Posterior cingulate gyrus (tissue), 11 donors: ENCODE measurements around the gene SP2.

ENCODE experiments used
- DNase-seq, 10 donors: peaks; one replicate each; pipeline versions ENCODE4 v3.0.0 to v3.0.0-alpha.2; 2020 to 2021; ENCODE audit warnings: mixed read lengths in 3 of 10
- intact Hi-C: fragments of 100-400 bp; cut with DNase I; formaldehyde crosslinking; loops from one replicate; pipeline ENCODE4 v1.15.1; 2023

SP2 gene

DNA sequence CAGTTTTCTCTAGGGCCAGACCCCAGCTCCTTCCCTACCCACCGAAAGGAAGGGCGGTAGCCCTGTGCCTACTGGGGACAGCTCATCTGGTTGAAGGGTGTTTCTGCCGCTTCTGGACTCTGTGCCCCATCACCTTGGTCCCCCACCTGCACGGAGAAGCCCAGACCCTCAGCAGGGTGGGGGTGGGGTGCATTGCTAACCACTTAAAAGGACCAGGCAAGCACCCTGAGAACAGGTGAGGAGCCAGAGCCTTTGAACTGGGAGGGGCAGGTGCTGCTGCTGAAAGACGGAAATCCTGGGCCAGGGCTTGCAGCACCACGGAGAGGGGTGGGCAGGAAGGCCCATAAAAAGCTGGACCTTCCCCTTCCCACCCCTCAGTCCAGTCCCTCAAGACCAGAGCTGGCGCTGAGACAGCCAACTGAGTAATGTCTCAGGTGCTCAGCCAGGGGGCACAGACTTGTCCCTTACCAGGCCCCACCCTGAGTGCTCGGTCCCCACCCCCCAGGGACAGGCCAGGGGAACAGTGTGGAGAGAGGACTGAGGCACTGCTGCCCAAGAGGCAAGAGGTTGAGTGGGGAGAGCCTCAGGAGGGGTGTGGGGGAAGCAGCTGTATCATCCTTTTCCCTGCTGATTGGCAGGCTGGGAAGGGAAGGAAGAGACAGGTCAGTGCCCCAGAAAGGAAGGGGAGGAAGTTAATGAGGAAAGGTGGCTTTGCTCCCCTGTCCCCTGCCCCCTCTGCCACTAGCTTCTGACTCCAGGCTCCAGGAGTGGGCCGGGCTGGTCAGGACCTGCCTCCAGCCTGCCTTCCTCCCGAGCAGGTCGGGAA, 10.9 kb upstream of the SP2 start:
- intact Hi-C loops: no loop called here
- peak in 1 of 10 donors; percentile 56 for DNase-seq

DNA sequence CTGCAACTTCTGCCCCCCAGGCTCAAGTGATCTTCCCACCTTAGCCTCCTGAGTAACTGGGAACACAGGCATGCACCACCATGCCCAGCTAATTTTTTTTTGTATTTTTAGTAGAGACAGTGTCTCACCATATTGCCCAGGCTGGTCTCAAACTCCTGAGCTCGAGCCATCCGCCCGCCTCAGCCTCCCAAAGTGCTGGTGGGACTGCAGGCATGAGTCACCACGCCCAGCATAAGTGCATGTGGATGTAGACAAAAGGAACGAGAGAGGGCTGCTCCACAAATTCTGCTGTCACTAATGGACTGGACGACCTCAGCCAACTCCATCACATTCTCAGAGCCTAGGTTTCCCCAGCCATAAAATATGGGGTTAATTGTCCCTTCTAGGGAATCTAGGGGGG, 7.7 kb upstream of the SP2 start:
- intact Hi-C loops: no loop called here
- DNase-seq: peak in 1 of 10 donors; percentile 45

DNA sequence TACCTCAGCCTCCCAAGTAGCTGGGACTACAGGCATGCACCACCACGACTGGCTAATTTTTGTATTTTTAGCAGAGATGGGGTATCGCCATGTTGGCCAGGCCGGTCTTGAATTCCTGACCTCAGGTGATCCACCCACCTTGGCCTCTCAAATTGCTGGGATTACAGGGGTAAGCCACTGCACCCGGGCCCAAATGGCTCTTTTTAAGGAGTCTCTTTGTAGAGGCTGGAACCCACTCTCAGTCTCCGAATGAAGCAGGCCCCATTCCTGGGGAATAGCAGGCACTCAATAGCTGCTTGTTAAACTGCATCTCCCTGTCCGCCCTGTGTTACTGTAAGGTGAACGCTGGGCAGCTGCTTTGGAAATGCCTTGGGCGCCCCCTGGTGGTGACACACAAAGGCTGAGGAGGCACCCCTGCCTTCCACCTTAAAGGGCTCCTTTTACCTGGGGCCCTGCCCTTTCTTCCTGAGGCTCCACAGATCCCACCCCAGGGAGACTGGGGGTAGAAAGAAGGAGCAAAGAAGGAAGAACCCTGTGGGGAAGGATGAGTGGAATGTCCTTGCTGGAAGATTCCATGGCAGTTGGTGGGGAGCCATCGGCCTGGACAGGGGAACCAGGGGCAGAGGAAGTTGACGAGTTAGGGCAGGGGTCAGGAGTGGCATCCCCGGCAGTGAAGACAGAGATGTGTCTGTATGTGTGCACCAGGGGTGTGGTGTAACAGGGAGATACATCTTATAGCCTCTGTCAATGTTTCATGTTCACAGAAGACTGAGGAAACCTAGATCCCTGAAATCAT, 6.1 kb upstream of the SP2 start:
- DNase-seq: peak; percentile 72 to 97 (median 90)
- intact Hi-C loops: loop anchor here (1.0 kb wide), 1 partner anchor 49 kb away; the partner anchor contains the start of gene SCRN2

DNA sequence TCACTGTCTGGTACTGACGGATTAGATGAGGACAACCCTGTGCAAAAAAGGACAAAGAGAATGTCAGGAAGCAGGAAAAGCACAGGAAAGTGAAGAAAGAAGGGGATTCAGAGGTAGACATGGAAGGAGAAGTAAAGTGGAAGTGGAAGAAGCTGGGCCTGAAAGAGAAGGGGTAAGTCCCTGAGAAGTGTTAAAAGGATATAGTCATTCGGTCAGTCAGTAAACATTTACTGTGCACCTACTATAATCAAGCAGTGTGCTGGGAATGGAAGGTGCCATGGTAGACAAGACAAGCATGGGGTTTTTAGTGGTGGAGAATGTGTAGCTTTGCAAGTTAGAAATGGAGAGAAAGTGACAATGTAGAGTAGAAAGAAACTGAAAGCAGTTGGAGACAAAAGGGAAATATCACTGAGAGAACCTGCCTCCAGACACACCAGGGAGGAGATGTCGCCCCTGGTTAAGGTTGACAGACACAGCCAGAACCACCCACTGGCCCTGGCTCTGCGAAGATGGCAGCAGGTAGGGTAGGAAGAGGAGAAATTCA, 4.4 kb upstream of the SP2 start:
- intact Hi-C loops: no loop called here
- DNase-seq: peak in 1 of 10 donors; percentile 10

DNA sequence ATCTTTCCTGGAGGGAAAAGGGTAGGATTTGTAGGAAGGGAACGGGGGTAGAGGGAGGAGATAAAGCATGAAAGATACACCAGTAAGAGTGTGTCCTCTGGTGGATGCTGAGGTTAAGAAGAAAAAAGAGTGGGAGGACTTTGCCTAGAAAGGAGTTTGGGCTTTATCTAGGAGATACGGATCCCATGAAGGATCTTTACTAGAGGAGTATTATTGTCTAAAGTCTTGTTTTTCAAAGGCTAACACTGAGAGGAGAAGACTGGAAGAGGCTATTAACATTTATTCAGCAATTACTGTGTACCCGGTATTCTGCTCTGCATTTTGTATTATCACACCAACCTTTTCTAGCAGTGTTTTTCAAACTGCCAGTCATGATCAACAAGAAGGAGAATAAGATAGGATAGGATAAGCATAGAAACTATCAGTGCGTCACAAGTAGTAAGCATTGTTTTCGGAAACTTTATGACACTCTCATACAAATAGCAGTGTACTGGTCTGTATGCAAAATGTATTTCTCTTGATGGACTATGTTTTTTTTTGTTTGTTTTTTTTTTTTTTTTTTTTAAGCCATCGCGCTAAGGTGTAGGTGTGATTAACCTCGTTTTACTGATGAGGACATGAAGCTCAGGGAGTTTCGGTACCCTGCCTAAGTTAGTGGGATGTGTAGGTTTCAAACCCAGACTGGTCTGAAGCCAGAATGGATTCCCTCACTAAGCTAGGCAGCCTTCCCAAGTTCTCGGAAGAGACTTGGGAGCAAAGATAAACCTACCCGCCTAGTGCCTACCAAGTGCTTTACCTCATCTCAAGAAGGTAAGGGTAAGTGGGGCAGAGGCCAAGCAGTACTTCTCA, 1.3 kb upstream of the SP2 start:
- DNase-seq: no peak
- intact Hi-C loops: loop anchor here (5.0 kb wide), 1 partner anchor 48 kb away; the partner anchor contains the start of gene PNPO

DNA sequence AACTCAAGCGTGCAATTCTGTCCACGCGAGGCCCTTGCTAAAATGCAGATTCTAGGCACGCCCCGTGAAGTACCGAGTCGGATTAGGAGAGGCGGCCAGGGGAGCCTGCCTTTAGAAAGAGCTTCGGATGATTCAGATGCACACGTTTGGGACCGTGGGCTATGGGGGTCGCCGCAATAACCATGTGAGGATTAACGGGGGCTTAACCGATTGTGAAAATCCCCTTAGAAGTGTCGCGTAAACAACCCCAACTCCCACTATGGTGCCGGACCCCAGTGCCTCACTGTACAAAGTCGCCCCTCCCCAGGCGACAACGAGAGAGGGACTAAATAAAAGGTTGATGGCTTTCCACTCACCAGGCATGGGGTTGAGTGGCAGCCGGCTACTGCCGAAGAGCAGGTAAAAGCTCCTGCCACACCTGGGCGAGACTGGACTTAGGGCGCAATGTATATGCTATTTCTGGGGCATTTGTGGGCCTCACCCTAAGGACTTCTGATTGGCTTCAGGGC, 635 bp upstream of the SP2 start:
- intact Hi-C loops: loop anchor here (5.0 kb wide), 1 partner anchor 47 kb away; the partner anchor contains the start of gene PNPO
- DNase-seq: peak in 4 of 10 donors; percentile 28 to 88 (median 30)

DNA sequence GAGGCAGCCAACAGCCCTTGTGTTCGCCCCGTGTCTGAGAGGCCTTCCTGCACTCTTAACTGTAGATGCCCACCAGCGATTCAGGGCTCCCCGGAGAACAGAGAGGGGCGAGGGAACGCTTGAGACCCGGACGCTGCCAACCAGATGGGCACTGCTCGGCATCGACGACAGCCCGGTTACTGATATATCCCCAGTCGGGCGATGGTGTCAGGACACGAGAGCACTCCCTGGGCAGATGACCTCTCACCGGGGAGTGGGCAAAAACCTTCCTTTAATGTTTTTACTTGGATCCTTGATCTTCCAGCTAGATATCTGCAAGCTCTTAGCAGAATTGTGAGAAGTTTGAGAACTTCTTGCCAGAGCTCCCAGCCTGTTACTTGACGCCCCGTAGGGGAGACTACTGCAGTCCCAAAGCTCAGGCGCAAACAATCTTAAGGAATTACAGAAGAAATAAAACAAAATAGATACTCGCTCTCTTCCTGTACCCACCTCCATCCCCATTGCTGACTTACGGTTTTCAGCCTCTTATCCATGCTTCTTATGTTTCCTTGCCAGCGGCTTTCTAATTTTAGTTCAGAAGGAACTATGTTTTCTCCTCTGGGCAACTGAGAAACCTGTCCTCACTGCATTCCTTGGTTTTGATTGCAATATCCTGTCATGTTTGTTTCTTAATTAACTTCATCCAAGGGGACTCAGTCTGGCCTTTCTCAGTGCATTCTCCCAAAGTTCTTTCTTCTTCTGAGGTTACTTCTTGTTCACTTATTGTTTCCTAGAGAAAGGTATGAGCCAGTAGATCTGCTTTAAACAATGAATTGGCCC, 845 bp downstream of the SP2 start:
- intact Hi-C loops: loop anchor here (5.0 kb wide), 1 partner anchor 45 kb away; the partner anchor contains the start of gene PNPO
- no peak for DNase-seq

DNA sequence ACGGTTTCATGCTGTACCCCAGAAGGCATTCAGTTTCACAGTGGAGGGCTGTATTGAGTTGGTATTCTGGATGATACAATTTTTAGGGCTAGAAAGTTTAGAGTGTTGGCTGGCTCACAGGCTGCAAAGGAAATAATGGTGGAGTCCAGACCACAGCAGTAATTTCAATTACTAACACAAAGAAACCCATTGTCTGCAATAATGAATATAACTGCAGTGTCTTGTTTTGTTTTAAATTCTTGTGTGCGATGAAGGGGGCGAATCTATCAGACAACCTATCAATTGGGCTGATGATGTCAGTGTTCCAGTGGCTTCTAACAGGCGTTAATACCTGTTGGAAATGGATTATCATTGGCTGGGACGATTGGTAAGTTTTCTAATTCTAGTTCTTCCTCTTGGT, 1.5 kb downstream of the SP2 start:
- DNase-seq: no peak
- intact Hi-C loops: loop anchor here (5.0 kb wide), 1 partner anchor 45 kb away; the partner anchor contains the start of gene PNPO

DNA sequence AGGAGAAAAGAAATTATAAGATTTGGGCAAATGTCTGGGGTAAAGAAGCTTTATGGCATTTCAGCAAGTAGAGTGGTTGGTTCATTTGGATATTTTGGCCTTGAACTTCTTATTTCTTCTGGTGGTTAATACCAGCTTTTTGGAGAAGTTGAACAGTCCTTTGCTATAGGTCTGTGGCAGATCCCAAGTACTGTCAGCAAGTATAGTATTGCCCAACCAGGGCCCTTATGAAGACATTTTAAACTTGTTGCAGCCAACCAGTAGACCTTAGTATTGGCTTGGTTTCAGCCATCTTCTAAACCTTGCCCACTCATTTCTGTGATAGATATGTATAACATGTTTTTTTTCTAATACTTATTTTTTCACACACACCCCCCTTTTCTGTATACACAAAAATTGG, 2.2 kb downstream of the SP2 start:
- intact Hi-C loops: loop anchor here (5.0 kb wide), 1 partner anchor 44 kb away; the partner anchor contains the start of gene PNPO
- no peak for DNase-seq

DNA sequence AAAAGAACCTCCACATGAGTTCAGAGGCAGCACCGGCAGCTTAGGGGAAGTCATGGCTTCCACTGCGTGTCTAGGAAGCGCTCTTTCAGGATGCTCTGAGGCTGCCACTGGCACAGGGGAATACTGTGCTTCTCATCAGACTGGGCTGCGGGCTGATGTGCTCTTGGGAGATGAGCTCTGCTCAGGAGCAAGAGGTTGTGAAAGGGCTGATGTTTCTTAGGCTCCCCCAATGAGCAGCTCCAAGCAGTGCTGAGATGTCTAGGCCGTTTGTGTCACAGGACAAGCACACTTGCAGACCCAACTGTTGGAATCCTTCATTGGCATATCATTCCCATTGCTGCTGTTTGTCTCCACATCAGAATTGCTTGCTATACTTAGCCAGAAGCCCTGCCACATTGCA, 3.6 kb downstream of the SP2 start:
- DNase-seq: no peak
- intact Hi-C loops: loop anchor here (5.0 kb wide), 1 partner anchor 43 kb away; the partner anchor contains the start of gene PNPO

DNA sequence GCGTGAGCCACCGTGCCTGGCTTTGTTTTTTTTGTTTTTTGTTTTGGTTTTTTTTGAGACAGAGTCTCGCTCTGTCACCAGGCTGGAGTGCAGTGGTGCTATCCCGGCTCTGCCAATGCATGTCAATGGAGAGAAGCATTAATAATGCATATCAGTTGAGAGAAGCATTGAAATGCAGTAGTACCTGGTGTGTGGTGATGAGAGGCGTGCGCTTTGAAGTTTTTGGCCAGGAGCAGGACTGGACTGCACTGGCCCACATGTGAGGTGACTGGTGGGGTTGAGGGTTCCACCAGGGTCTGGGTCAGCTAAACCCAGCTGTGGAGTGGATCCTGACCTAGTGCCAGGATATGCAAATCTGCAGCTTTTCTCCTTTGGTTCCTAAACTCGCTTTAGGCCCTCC, 5.4 kb downstream of the SP2 start:
- no peak for DNase-seq
- intact Hi-C loops: no loop called here

DNA sequence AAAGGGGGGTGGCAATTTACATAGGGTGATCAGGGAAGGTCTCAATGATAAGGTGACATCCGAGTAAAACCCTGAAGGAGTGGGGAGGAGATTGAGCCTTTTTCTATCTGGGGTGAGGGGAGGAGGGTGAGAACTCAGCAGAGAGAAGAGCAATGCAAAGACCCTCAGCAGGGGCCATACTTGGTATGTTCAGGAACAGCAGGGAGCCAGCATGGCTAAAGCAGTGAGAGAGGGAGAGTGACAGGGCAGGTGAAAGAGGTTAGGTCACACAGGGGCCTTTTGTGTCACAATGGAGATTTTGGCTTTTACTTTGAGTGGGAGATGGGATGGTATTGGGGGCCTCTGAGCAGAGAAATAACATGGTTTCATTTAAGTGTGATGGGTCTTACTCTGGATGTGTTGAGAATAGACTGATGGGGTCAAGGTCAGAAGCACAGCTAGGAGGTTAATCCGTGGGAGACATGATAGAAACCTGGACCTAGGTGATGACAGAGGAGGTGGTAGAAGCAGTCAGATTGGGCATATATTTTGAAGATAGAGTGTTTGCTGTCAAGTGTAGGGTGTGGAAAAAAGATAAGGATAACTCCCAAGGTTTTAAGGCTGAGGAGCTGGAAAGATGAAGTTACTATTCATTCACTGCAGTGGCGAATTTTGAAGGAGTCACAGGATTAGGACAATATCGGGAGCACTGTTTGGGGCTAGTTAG, 6.2 kb downstream of the SP2 start:
- DNase-seq: no peak
- intact Hi-C loops: no loop called here

DNA sequence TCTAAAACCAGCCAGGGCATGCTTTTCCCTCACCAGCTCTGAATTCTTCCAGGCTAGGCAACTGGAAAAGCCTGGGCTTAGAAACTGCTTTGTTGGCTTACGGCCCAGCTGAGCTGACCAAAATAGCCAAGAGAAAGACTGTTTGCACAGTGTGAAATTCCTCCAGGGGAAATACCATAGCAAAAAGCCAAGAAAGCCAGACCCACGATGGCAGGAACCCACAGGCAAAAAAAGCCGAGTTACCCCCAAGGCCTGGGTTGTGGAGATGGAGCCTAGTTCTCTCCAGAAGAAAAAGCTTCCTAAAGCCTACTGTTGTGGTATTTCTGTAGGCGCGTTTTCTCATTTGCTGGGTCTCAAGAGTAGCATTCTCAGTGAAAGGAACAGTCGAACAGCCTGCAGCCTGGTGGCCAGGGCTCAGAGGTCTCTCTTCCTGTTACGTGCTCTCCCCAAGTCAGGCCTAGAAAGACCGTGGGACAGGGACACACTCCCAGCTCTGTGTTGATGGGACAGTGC, 9.2 kb downstream of the SP2 start:
- intact Hi-C loops: no loop called here
- peak; percentile 64 to 95 (median 72) for DNase-seq

DNA sequence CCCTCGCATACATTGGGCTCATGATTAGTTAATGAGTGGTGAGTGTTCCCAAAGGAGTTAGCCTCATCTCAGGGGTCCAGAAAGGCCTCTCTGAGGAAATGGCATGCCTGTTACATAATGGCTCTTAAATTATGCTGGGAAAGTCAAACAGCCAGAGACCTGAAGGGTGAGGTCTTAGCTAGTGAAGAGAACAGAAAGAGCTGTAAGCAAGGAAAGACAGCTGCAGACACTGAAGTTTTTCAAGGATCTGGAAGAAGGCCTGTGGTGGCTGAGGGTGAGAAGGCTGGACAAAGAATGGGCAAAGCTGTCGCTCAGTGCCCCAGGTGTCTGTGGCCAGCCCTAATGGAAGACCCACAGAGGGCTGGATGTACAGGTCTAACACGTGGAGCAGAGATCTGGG, 10.4 kb downstream of the SP2 start:
- intact Hi-C loops: no loop called here
- no peak for DNase-seq

DNA sequence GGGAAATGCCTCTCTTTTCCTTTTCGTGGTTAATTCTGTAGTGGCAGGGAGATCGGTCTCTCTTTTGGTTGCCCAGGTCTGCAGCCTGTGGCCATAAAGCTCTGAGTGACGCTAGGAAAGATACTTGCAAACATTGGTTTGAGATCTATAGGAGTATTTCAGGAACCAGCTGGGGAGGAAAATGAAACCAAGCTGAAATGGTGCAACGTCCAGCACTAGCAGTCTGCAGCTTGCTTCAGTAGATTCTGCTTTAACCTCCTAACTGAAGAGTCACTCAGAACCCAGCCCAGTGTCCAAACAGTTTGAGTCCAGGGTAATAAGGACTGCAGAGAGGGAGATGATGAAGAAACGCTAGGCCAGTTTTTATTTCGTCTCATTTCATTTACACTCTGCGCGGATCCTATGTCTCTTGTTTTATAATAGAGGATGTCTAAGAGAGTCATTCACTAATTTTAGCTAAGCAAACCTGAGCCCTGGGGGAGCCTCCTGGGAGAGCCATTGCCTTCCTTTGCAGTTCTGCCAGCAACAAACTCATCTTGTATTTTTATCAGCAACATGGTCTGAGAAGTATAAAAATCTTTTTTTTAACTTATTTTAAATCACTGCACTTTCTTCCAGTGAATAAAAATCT, 12.0 kb downstream of the SP2 start:
- DNase-seq: no peak

DNA sequence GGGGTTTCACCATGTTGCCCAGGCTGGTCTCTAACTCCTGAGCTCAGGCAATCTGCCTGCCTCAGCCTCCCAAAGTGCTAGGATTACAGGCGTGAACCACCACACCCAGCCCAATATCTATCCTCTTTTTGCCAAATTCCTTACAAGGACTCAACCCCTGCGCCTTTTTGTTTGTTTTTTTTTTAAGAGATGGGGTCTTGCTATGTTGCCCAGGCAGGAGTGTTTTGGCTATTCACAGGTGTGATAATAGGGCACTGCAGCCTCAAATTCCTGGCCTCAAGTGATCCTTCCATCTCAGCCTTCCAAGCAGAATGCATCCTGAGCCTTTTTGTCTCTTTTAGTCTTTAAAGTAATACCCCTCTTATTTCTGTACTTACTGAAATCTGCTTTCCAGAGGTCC, 17.0 kb downstream of the SP2 start:
- DNase-seq: no peak
- intact Hi-C loops: no loop called here

More for the DNA sequence above, 12.0 kb downstream of the SP2 start:
- intact Hi-C loops: no loop called here

DNA sequence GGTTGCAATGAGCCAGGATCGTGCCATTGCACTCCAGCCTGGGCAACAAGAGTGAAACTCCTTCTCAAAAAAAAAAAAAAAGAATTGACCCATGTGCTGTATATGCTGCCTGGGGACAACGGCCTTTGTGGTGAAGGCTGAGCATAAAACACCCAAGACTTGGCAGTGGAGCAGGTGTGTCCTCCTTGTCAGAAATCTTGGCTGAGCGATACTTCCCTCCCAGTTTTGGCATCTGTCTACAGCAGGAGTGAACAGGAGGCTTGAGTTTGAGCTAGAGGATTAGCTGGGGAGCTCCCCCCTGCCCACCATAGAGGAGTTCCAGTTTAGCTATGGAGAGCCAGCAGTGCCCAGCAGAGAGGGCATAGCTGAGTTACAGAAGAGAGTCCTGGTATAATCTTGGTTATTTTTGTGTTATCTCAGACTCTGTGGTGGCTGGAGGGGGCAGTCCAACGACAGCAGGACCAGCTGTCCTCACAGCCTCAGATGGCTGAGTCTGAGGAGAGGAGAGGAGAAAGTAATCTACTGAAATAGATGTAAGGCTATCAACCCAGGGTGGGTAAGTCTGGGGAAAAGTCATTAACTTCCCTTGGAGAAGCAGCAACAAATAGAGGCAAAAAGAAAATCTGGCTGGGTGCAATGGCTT, 18.4 kb downstream of the SP2 start:
- DNase-seq: no peak
- intact Hi-C loops: no loop called here
